Neural cell (in vitro differentiated cells): ENCODE measurements around the gene VASN. TPM values are rescaled to one million over a fixed set of nuclear protein-coding genes. Genes with fewer than 3 reads are reported as not detected.
A peak's percentile ranks its signal among the peaks of the same experiment; 100 is the strongest.

ENCODE experiments used
- H2AFZ ChIP-seq: fragments of 200-600, 300-800 bp; sonication (generic), shearing (Covaris generic); 2 replicates; pipeline ENCODE4 v1.6.0; 2014; ENCODE audit warnings: low read depth, mild to moderate bottlenecking, antibody characterized with exemption, low read length, moderate library complexity
- H3F3A ChIP-seq: fragments of 200-600 bp; shearing (Covaris generic); 2 replicates; pipeline ENCODE4 v1.6.1; 2016; ENCODE audit warnings: mild to moderate bottlenecking, moderate library complexity, mixed read lengths, antibody characterized with exemption, low read length; ENCODE audit not compliant: insufficient read depth, poor library complexity, severe bottlenecking
- H3K27ac ChIP-seq: fragments of 200-600, 300-800 bp; sonication (generic), shearing (Covaris generic); 2 replicates; pipeline ENCODE4 v1.5.1; 2014; ENCODE audit warnings: mild to moderate bottlenecking, low read length, moderate library complexity
- H3K27me3 ChIP-seq: fragments of 300-800, 200-600 bp; sonication (generic), shearing (Covaris generic); 2 replicates; pipeline ENCODE4 v1.6.0; 2014; ENCODE audit warnings: mild to moderate bottlenecking, low read depth, low read length, moderate library complexity; ENCODE audit not compliant: insufficient read depth
- H3K36me3 ChIP-seq: fragments of 300-800, 200-600 bp; sonication (generic), shearing (Covaris generic); 2 replicates; pipeline ENCODE4 v1.5.1; 2014; ENCODE audit warnings: mild to moderate bottlenecking, antibody characterized with exemption, low read length, moderate library complexity; ENCODE audit not compliant: insufficient read depth
- H3K4me2 ChIP-seq: fragments of 300-800, 200-600 bp; sonication (generic), shearing (Covaris generic); 2 replicates; pipeline ENCODE4 v1.6.0; 2014; ENCODE audit warnings: mild to moderate bottlenecking, low read length
- H3K4me3 ChIP-seq: fragments of 300-800, 200-600 bp; sonication (generic), shearing (Covaris generic); 2 replicates; pipeline ENCODE4 v1.5.1; 2014; ENCODE audit warnings: mild to moderate bottlenecking, low read length, moderate library complexity
- H3K79me2 ChIP-seq: fragments of 200-600 bp; shearing (Covaris generic); replicated peaks from 2 replicates; pipeline ENCODE4 v1.6.0; 2014; ENCODE audit warnings: mild to moderate bottlenecking, low read length, moderate library complexity; ENCODE audit not compliant: insufficient read depth
- H3K9ac ChIP-seq: fragments of 300-800, 200-600 bp; sonication (generic), shearing (Covaris generic); 2 replicates; pipeline ENCODE4 v1.6.1; 2016; ENCODE audit warnings: mild to moderate bottlenecking, low read length, mixed read lengths
- H3K9me2 ChIP-seq: fragments of 200-600 bp; shearing (Covaris generic); 2 replicates; pipeline ENCODE4 v1.6.1; 2016; ENCODE audit warnings: mild to moderate bottlenecking, low read length, mixed read lengths; ENCODE audit not compliant: insufficient read depth
- H3K9me3 ChIP-seq: fragments of 200-600, 300-800 bp; sonication (generic), shearing (Covaris generic); 2 replicates; pipeline ENCODE4 v1.6.1; 2016; ENCODE audit warnings: mild to moderate bottlenecking, mixed run types, low read length, moderate library complexity, mixed read lengths
- H4K20me1 ChIP-seq: fragments of 200-600 bp; shearing (Covaris generic); 2 replicates; pipeline ENCODE4 v1.6.1; 2016; ENCODE audit warnings: mild to moderate bottlenecking, mixed run types; ENCODE audit not compliant: insufficient read depth
- CTCF ChIP-seq: fragments of 450-650 bp; IDR thresholded peaks from 2 replicates; pipeline ENCODE4 v1.5.1; 2014; ENCODE audit warnings: antibody characterized with exemption, mild to moderate bottlenecking, moderate library complexity; ENCODE audit not compliant: poor library complexity, severe bottlenecking
- EP300 ChIP-seq: fragments of 450-650 bp; conservative IDR thresholded peaks from 2 replicates; pipeline ENCODE4 v1.6.1; 2014; ENCODE audit warnings: antibody characterized with exemption, mild to moderate bottlenecking, moderate library complexity; ENCODE audit not compliant: poor library complexity, severe bottlenecking
- EZH2 ChIP-seq: fragments of 200-600, 300-800 bp; shearing (Covaris generic), sonication (generic); IDR thresholded peaks from 2 replicates; pipeline ENCODE4 v1.6.1; 2014; ENCODE audit warnings: antibody characterized with exemption, low read length, borderline replicate concordance, mild to moderate bottlenecking; ENCODE audit not compliant: insufficient read depth, poor library complexity, severe bottlenecking
- MXI1 ChIP-seq: fragments of 450-650 bp; conservative IDR thresholded peaks from 2 replicates; pipeline ENCODE4 v1.6.1; 2014; ENCODE audit warnings: antibody characterized with exemption, mild to moderate bottlenecking; ENCODE audit not compliant: poor library complexity, severe bottlenecking
- POLR2AphosphoS5 ChIP-seq: IDR thresholded peaks from 2 replicates; pipeline ENCODE4 v1.6.1; 2012
- RAD21 ChIP-seq: fragments of 450-650 bp; conservative IDR thresholded peaks from 2 replicates; pipeline ENCODE4 v1.6.1; 2014; ENCODE audit warnings: antibody characterized with exemption, mild to moderate bottlenecking, moderate library complexity
- REST ChIP-seq: IDR thresholded peaks from 2 replicates; pipeline ENCODE4 v1.6.1; 2012; ENCODE audit warnings: borderline replicate concordance
- SMC3 ChIP-seq: fragments of 450-650 bp; conservative IDR thresholded peaks from 2 replicates; pipeline ENCODE4 v1.6.1; 2014; ENCODE audit warnings: antibody characterized with exemption, mild to moderate bottlenecking, moderate library complexity; ENCODE audit not compliant: poor library complexity
- TAF1 ChIP-seq: IDR thresholded peaks from 2 replicates; pipeline ENCODE4 v1.6.1; 2012; ENCODE audit warnings: low read depth
- polyA plus RNA-seq: library from polyadenylated mRNA; depleted of rRNA; stranded (reverse); fragments of >200 nt; gene quantifications from 2 replicates; pipeline ENCODE4 v1.2.3, GENCODE V29; 2014

Gene VASN
- polyA plus RNA-seq, 1 donor from 2014 or later, result 0.57 TPM

GRCh38 chr16:4416200-4417032 is 44.8 kb downstream of the VASN start, which contains the start of gene CORO7:
TSS of gene CORO7 (minus strand) at chr16:4416596. CDS start at chr16:4416518, 78 bp downstream.
- Histone ChIP-seq H3K4me3 (peak within 1 kb of the TSS; percentile 96), H3K27ac (peak within 1 kb of the TSS; percentile 62), H2AFZ (peak within 1 kb of the TSS; percentile 40), H3K79me2 (peaks cover 11% of the 10 kb centered on the region), H3K9ac (peak within 1 kb of the TSS; percentile 76), H4K20me1 (no peaks in the 10 kb centered on the region), H3F3A (no peaks in the 10 kb centered on the region), H3K4me2 (peak within 1 kb of the TSS; percentile 71), H3K36me3 (no peaks in the 10 kb centered on the region), H3K9me3 (no peaks in the 10 kb centered on the region), H3K27me3 (no peaks in the 10 kb centered on the region), H3K9me2 (no peaks in the 10 kb centered on the region)
- TF ChIP-seq MXI1 (peak; percentile 78), EP300 (peak; percentile 26), REST (peak; percentile 32), EZH2 (no peak), POLR2AphosphoS5 (peak; percentile 85), SMC3 (no peak), TAF1 (no peak), RAD21 (no peak), CTCF (no peak)

DNA sequence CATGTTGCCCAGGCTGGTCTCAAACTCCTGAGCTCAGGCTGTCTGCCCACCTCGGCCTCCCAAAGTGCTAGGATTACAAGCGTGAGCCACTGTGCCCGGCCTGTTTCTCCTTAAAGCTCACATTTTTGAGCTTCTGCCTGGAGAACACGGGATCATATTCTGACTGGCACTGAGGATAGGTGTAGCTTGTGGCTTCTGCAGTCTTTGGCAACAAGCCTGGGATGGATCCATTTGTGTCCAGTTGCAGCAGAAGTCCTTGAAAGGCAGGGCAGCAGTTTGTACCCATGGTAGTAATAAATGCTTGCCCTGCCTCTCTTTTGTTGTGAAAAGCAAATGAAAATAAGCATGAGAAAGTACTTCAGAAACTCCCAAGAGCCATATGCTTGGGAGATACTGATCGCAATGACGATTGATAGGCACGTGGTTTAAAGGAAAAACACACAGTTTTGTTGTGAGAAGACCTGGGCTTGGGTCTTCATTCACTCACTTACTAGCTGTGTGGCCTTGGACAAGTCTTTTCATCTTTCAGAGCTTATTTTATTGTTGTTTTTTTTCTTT is 47.8 kb downstream of the VASN start:
- Histone ChIP-seq H3K4me3 (no peak overlapping the region), H3K79me2 (peaks cover 9% of the 10 kb centered on the region), H3K4me2 (no peak overlapping the region), H3K9me3 (no peaks in the 10 kb centered on the region), H4K20me1 (no peaks in the 10 kb centered on the region), H3F3A (no peaks in the 10 kb centered on the region), H2AFZ (no peak overlapping the region), H3K36me3 (no peaks in the 10 kb centered on the region), H3K9me2 (no peaks in the 10 kb centered on the region), H3K27ac (no peak overlapping the region), H3K9ac (no peak overlapping the region), H3K27me3 (no peaks in the 10 kb centered on the region)
- no peak for TF ChIP-seq MXI1
- TF ChIP-seq POLR2AphosphoS5, result no peak
- TF ChIP-seq CTCF, result no peak
- no peak for TF ChIP-seq EZH2
- no peak for TF ChIP-seq REST
- TF ChIP-seq RAD21, result no peak
- no peak for TF ChIP-seq TAF1
- no peak for TF ChIP-seq EP300
- no peak for TF ChIP-seq SMC3
